ENCODE data around the gene KRTAP10-3. TPM values are rescaled to one million over a fixed set of nuclear protein-coding genes. Genes with fewer than 3 reads are reported as not detected.

KRTAP10-3 gene
- total and polyA plus RNA-seq, 11 donors: not detected

DNA sequence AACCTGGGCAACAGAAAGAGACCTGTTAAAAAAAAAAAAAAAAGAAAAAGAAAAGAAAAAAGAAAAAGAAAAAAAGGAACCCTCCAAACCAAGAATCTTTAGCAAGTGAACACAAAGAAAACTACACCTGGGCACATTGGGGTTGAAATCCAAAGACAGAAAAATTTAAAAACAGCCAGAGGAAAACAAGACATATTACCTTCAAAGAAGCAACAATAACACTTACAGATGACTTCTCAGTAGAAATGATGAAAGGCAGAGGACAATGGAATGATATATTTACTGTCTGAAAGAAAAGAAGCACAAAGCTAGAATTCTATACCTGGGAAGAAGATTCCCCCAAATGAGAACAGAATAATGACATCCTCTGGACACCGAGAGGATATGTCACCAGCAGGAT lies 15.9 kb downstream of the KRTAP10-3 start:
- Histone ChIP-seq H3K36me3 (no peaks in the 10 kb centered on the region), H3K4me3 (no peak overlapping the region), H3K27me3 (peaks cover 0 to 11% (median 0%) of the 10 kb centered on the region in 9 donors), H3K27ac (no peak overlapping the region), H3K4me1 (no peaks in the 10 kb centered on the region), H3K9me3 (peaks cover 0 to 44% (median 6%) of the 10 kb centered on the region in 12 donors)
- WGBS, 4 donors: 71 to 82% (median 78%) methylated on average over 1 of the region's 1 CpG
- ATAC-seq (no peak), DNase-seq (no peak)
- TF ChIP-seq, protein P1, sequence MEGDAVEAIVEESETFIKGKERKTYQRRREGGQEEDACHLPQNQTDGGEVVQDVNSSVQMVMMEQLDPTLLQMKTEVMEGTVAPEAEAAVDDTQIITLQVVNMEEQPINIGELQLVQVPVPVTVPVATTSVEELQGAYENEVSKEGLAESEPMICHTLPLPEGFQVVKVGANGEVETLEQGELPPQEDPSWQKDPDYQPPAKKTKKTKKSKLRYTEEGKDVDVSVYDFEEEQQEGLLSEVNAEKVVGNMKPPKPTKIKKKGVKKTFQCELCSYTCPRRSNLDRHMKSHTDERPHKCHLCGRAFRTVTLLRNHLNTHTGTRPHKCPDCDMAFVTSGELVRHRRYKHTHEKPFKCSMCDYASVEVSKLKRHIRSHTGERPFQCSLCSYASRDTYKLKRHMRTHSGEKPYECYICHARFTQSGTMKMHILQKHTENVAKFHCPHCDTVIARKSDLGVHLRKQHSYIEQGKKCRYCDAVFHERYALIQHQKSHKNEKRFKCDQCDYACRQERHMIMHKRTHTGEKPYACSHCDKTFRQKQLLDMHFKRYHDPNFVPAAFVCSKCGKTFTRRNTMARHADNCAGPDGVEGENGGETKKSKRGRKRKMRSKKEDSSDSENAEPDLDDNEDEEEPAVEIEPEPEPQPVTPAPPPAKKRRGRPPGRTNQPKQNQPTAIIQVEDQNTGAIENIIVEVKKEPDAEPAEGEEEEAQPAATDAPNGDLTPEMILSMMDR (IDR thresholded peaks at IDR 0.05): no peak
- TF ChIP-seq POLR2A (IDR thresholded peaks at IDR 0.05): no peak
- intact Hi-C loops (cut with DNase I): no loop called here

DNA sequence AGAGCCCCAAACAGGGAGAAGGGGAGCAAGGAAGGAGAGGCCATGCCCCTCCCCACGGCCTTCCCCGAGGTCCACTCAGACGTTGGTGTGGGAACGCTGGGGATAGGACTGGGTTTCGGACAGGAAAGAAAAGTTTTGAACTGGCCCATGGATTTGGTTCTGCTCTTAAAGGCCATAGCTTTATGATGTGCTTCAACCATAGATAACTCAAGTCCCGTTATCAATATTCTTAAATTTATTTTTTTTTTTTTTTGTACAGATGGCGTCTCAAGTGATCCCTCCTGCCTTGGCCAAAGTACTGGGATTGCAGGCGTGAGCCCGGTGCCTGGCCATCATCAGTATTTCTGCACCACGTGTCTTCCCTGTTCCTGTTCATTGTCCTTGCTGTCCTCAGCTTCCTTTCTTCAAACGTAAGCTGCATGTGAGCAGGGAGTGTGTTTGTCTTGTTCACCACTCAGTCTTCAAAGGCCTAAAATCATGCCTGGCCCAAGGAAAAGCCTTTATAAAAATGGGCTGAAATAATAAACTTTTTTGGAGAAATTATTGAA lies 17.8 kb downstream of the KRTAP10-3 start:
- ATAC-seq (no peak), DNase-seq (peak in 1 of 5 donors; percentile 19)
- intact Hi-C loops (cut with DNase I): no loop called here
- Histone ChIP-seq H3K9me3 (peaks cover 0 to 25% (median 2%) of the 10 kb centered on the region in 12 donors), H3K27me3 (peaks cover 0 to 11% (median 0%) of the 10 kb centered on the region in 9 donors), H3K4me3 (no peak overlapping the region), H3K4me1 (no peaks in the 10 kb centered on the region), H3K27ac (no peak overlapping the region), H3K36me3 (no peaks in the 10 kb centered on the region)
- 57 to 68% (median 66%) methylated on average over 11 of the region's 11 CpGs for WGBS, 4 donors
- TF ChIP-seq POLR2A (IDR thresholded peaks at IDR 0.05): no peak
- TF ChIP-seq, protein P1 (IDR thresholded peaks at IDR 0.05): no peak

DNA sequence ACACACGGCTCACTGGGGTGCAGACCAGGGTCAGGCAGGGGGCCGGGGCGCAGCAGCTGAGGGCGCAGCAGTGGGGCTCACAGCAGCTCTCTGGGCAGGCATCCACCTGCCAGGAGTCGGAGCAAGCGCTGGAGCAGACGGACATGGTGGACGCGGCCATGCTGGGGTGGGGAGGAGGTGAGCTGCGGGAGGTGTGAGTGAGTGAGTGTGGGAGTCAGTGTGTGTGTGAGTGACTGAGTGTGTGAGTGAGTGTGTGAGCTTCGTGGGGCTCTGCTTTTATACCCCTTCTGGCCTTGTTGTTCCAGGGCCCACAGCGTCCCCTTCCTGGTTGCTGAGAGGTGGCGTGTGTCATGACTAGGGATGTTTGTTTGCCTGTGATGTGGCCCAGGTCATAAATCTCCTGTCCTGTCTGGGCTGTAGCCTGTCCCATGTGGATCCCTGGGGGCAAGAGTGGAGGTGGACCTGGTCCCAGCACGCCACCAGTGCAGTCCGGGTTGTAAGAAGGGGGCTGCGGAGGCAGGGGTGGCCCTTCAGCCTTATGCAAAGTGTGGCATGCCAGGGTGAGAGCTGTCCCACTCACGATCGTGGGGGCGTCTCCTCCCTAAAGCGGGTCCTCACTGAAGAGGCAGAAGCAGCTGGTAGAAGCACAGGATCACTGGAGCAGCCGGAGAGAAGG lies 18.5 kb downstream of the KRTAP10-3 start, which contains the start of gene KRTAP10-1:
Gene KRTAP10-1 (minus strand): TSS at position 205 of the 676 bp plus-strand sequence. CDS start 45 bp downstream, at position 160.
- H3K4me1 ChIP-seq: no peaks in the 10 kb centered on the region
- H3K36me3 ChIP-seq: no peaks in the 10 kb centered on the region
- 78 to 87% (median 80%) methylated on average over 20 to 21 of the region's 21 CpGs for WGBS, 4 donors
- H3K27ac ChIP-seq: no peak within 1 kb of the TSS
- no peak within 1 kb of the TSS for H3K4me3 ChIP-seq
- intact Hi-C loops (cut with DNase I): no loop called here
- H3K9me3 ChIP-seq: peaks cover 0 to 24% (median 0%) of the 10 kb centered on the region in 12 donors
- no peak for ATAC-seq
- H3K27me3 ChIP-seq: peaks cover 0 to 11% (median 0%) of the 10 kb centered on the region in 9 donors
- TF ChIP-seq POLR2A (IDR thresholded peaks at IDR 0.05): no peak
- TF ChIP-seq, protein P1 (IDR thresholded peaks at IDR 0.05): no peak
- no peak for DNase-seq

DNA sequence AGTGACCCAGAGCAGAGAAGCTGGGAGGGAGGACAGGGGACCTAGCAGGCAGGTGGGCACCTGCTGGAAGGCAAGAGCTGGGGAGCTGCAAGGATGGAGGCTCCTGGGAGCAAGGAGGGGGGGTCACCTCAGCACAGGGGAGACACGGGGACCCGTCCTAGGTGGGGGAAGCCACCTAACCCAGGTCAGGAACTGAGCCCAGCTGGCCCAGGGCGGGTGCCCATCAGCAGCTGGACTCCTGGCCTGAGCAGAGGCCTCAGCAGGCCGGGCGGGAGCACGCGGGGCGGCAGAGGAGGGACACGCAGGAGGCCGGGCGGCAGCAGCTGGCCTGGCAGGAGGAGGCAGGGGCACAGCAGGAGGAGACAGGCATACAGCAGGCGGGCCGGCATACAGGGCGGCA lies 19.5 kb downstream of the KRTAP10-3 start:
- WGBS, 4 donors: 69 to 83% (median 76%) methylated on average over 12 to 14 of the region's 14 CpGs
- peak in 1 of 4 donors; percentile 13 for ATAC-seq
- Histone ChIP-seq H3K27me3 (peaks cover 0 to 11% (median 0%) of the 10 kb centered on the region in 9 donors), H3K4me3 (no peak overlapping the region), H3K9me3 (peaks cover 0 to 23% (median 0%) of the 10 kb centered on the region in 12 donors), H3K27ac (no peak overlapping the region), H3K36me3 (no peaks in the 10 kb centered on the region), H3K4me1 (no peaks in the 10 kb centered on the region)
- intact Hi-C loops (cut with DNase I): no loop called here
- no peak for DNase-seq
- no peak for TF ChIP-seq POLR2A (IDR thresholded peaks at IDR 0.05)
- TF ChIP-seq, protein P1 (IDR thresholded peaks at IDR 0.05): no peak

Measured in heart left ventricle (tissue), 16 donors.